H1 (cell line): Measurements from ENCODE around the gene SLC12A7. TPM values are rescaled to one million over a fixed set of nuclear protein-coding genes. Genes with fewer than 3 reads are reported as not detected.

Experiments
- EP300 ChIP-seq, 2 experiments: IDR thresholded peaks; 1 replicate in 1 of 2; 2 replicates in 1 of 2; pipeline ENCODE4 v1.6.1; 2011 to 2012; ENCODE audit warnings: low read depth in 2 of 2, low read length in 2 of 2, mild to moderate bottlenecking in 2 of 2, borderline replicate concordance in 1 of 2, inconsistent platforms in 1 of 2, moderate library complexity in 1 of 2
- polyA plus RNA-seq, 7 experiments: library from polyadenylated mRNA; depleted of rRNA in 3 of 7; stranded (reverse) in 5 of 7; unstranded in 2 of 7; fragments of >200 nt in 5 of 7; fragments of 200-250 nt in 2 of 7; gene quantifications; 1 replicate in 5 of 7; 2 replicates in 1 of 7; 4 replicates in 1 of 7; pipeline versions ENCODE4 v1.2.1 to v1.2.3, GENCODE V29; 2011 to 2013; ENCODE audit warnings: missing spikeins in 2 of 7, mixed read lengths in 2 of 7
- total RNA-seq: library from RNA; stranded (reverse); fragmentation: NEBNext Ultra II Directional; extraction: Animal tissue kit (Norgen Biotek cat#: 25700); gene quantifications from 2 replicates; pipeline ENCODE4 v1.2.1, GENCODE V29; 2021
- TF ChIP-seq, protein P1 (sequence below), 3 experiments: IDR thresholded peaks; 1 replicate in 2 of 3; 2 replicates in 1 of 3; pipeline versions ENCODE4 v1.5.1 to v1.6.1; 2011; ENCODE audit warnings: low read length in 3 of 3, mild to moderate bottlenecking in 3 of 3, inconsistent platforms in 2 of 3, low read depth in 1 of 3, moderate library complexity in 1 of 3; ENCODE audit not compliant: insufficient read depth in 1 of 3; ENCODE audit errors: control extremely low read depth in 1 of 3

SLC12A7 gene
- total and polyA plus RNA-seq, 2 of the 8 experiments (the other 6 are each of a cell fraction or from before 2014, with no cell fraction given): 23.5 to 39.7 TPM

DNA sequence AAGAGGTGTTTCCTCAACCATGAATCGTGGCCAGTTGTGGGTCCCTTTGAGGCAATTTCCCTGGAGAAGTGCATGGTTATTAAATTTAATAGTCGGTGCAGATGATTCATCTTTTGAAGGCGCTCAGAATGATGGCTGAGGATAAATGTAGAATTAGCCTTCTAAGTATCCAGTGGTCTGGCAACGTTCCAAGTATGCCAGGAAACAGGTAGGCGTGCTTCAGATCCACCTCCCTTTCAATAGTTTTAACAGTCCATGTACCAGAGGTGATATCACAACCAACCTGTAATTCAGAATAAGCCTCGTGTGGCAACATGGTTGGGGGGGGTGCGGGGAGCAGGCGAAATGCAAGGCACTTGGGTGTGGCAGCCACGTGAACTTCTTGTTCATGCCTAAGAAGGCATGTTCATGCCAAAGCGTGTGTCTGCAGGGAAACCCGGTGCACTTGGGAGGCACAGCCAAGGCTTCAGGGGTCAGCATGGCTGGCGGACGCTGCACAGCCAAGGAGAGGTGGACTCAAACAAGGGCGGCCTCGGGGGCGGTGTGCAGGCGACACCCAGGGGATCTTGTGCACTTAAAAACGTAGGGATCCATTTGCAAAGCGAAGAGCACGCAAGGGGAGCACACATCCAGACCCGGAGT lies 108.4 kb downstream of the SLC12A7 start (continued):
- TF ChIP-seq, protein P1, sequence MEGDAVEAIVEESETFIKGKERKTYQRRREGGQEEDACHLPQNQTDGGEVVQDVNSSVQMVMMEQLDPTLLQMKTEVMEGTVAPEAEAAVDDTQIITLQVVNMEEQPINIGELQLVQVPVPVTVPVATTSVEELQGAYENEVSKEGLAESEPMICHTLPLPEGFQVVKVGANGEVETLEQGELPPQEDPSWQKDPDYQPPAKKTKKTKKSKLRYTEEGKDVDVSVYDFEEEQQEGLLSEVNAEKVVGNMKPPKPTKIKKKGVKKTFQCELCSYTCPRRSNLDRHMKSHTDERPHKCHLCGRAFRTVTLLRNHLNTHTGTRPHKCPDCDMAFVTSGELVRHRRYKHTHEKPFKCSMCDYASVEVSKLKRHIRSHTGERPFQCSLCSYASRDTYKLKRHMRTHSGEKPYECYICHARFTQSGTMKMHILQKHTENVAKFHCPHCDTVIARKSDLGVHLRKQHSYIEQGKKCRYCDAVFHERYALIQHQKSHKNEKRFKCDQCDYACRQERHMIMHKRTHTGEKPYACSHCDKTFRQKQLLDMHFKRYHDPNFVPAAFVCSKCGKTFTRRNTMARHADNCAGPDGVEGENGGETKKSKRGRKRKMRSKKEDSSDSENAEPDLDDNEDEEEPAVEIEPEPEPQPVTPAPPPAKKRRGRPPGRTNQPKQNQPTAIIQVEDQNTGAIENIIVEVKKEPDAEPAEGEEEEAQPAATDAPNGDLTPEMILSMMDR (IDR thresholded peaks at IDR 0.05; ENCODE audit: control extremely low read depth in 1 of 3, insufficient read depth in 1 of 3, low read depth in 1 of 3, low read length in 3 of 3): no peak
- no peak for TF ChIP-seq EP300 (IDR thresholded peaks at IDR 0.05; ENCODE audit: borderline replicate concordance in 1 of 2, low read depth in 2 of 2, low read length in 2 of 2)
